GM23338 (cell line): Measurements from ENCODE around the gene AADAC.

Experiments used
- CREB1 ChIP-seq: fragments of 250-450 bp; sonication (Bioruptor Pico); IDR thresholded peaks from 2 replicates; pipeline ENCODE4 v1.5.0; 2020; ENCODE audit warnings: low read depth, mild to moderate bottlenecking, moderate library complexity
- EZH2 ChIP-seq: fragments of 200-600 bp; sonication (generic); IDR thresholded peaks from one replicate; pipeline ENCODE4 v1.8.0; 2017; ENCODE audit warnings: antibody characterized with exemption, mild to moderate bottlenecking, low read depth; ENCODE audit not compliant: unreplicated experiment
- EZH2phosphoT487 ChIP-seq: fragments of 200-600 bp; sonication (generic); IDR thresholded peaks from one replicate; pipeline ENCODE4 v1.8.1; 2018; ENCODE audit warnings: antibody characterized with exemption; ENCODE audit not compliant: unreplicated experiment
- JUNB ChIP-seq: IDR thresholded peaks from one replicate; pipeline ENCODE4 v1.6.1; 2016; ENCODE audit warnings: antibody characterized with exemption; ENCODE audit not compliant: unreplicated experiment
- NANOG ChIP-seq: IDR thresholded peaks from 2 replicates; pipeline ENCODE4 v1.6.1; 2016; ENCODE audit warnings: antibody characterized with exemption, borderline replicate concordance
- POLR2AphosphoS5 ChIP-seq: IDR thresholded peaks from 2 replicates; pipeline ENCODE4 v1.6.1; 2016; ENCODE audit warnings: antibody characterized with exemption, low read depth
- STAT1 ChIP-seq: IDR thresholded peaks from one replicate; pipeline ENCODE4 v1.6.1; 2016; ENCODE audit warnings: antibody characterized with exemption; ENCODE audit not compliant: unreplicated experiment
- ZNF114 ChIP-seq: fragments of 250-450 bp; sonication (Bioruptor Pico); IDR thresholded peaks from 2 replicates; pipeline ENCODE4 v1.5.0; 2020; ENCODE audit warnings: mild to moderate bottlenecking, moderate library complexity
- TF ChIP-seq, protein P1 (sequence below), 2 experiments: fragments of 200-600 bp in 1 of 2; sonication (generic) in 1 of 2; conservative IDR thresholded peaks; 2 replicates each; pipeline versions ENCODE4 v1.5.1 to v1.6.1; 2016 to 2017; ENCODE audit warnings: antibody characterized with exemption in 2 of 2, low read depth in 2 of 2, mild to moderate bottlenecking in 2 of 2, moderate library complexity in 1 of 2
- TF ChIP-seq, protein P2 (sequence below): IDR thresholded peaks from one replicate; pipeline ENCODE4 v1.6.1; 2018; ENCODE audit warnings: antibody characterized with exemption; ENCODE audit not compliant: unreplicated experiment
- TF ChIP-seq, protein P3 (sequence below): IDR thresholded peaks from 2 replicates; pipeline ENCODE4 v1.6.1; 2016; ENCODE audit warnings: antibody characterized with exemption

DNA sequence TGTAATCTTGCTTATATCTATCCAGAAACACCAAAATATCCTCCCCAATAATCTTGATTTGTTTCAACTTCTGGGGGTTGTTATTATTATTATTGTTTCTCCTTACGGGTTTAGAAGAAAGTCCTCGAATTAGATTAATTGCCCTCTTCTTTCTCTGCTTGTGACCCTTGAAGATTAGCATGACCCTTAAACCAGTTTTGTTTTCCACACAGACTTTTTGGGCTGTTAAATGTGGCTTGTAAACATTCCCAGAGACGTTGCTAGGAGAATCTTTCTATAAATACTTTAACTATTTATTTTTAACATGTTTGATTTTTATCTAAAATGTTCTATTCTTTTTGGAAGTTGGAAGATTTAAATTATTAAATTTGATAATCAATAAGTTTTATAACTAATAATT lies 55.3 kb downstream of the AADAC start:
- TF ChIP-seq EZH2 (no peak), STAT1 (no peak), POLR2AphosphoS5 (no peak), EZH2phosphoT487 (no peak), NANOG (no peak), CREB1 (CRISPR knock-in tag) (no peak), ZNF114 (no peak), JUNB (no peak)
- TF ChIP-seq, protein P1, sequence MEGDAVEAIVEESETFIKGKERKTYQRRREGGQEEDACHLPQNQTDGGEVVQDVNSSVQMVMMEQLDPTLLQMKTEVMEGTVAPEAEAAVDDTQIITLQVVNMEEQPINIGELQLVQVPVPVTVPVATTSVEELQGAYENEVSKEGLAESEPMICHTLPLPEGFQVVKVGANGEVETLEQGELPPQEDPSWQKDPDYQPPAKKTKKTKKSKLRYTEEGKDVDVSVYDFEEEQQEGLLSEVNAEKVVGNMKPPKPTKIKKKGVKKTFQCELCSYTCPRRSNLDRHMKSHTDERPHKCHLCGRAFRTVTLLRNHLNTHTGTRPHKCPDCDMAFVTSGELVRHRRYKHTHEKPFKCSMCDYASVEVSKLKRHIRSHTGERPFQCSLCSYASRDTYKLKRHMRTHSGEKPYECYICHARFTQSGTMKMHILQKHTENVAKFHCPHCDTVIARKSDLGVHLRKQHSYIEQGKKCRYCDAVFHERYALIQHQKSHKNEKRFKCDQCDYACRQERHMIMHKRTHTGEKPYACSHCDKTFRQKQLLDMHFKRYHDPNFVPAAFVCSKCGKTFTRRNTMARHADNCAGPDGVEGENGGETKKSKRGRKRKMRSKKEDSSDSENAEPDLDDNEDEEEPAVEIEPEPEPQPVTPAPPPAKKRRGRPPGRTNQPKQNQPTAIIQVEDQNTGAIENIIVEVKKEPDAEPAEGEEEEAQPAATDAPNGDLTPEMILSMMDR (conservative IDR thresholded peaks at IDR 0.05; ENCODE audit: low read depth in 2 of 2): no peak
- TF ChIP-seq, protein P2, sequence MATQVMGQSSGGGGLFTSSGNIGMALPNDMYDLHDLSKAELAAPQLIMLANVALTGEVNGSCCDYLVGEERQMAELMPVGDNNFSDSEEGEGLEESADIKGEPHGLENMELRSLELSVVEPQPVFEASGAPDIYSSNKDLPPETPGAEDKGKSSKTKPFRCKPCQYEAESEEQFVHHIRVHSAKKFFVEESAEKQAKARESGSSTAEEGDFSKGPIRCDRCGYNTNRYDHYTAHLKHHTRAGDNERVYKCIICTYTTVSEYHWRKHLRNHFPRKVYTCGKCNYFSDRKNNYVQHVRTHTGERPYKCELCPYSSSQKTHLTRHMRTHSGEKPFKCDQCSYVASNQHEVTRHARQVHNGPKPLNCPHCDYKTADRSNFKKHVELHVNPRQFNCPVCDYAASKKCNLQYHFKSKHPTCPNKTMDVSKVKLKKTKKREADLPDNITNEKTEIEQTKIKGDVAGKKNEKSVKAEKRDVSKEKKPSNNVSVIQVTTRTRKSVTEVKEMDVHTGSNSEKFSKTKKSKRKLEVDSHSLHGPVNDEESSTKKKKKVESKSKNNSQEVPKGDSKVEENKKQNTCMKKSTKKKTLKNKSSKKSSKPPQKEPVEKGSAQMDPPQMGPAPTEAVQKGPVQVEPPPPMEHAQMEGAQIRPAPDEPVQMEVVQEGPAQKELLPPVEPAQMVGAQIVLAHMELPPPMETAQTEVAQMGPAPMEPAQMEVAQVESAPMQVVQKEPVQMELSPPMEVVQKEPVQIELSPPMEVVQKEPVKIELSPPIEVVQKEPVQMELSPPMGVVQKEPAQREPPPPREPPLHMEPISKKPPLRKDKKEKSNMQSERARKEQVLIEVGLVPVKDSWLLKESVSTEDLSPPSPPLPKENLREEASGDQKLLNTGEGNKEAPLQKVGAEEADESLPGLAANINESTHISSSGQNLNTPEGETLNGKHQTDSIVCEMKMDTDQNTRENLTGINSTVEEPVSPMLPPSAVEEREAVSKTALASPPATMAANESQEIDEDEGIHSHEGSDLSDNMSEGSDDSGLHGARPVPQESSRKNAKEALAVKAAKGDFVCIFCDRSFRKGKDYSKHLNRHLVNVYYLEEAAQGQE: no peak
- TF ChIP-seq, protein P3, sequence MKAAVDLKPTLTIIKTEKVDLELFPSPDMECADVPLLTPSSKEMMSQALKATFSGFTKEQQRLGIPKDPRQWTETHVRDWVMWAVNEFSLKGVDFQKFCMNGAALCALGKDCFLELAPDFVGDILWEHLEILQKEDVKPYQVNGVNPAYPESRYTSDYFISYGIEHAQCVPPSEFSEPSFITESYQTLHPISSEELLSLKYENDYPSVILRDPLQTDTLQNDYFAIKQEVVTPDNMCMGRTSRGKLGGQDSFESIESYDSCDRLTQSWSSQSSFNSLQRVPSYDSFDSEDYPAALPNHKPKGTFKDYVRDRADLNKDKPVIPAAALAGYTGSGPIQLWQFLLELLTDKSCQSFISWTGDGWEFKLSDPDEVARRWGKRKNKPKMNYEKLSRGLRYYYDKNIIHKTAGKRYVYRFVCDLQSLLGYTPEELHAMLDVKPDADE: no peak
